HEK293 (cell line): ENCODE measurements around the gene GBP3.
"Not testable (repeated sequence)": the region's sequence is repeated elsewhere in the genome, so short reads cannot be mapped to it uniquely, and the experiment has no call there.

Experiments
- ZNF146 ChIP-seq: fragments of 450-650 bp; formaldehyde crosslinking; IDR thresholded peaks from 2 replicates; pipeline ENCODE4 v1.5.1; 2016; ENCODE audit warnings: missing biosample characterization, missing genetic modification characterization
- ZNF510 ChIP-seq: fragments of 450-650 bp; formaldehyde crosslinking; IDR thresholded peaks from 2 replicates; pipeline ENCODE4 v1.5.1; 2018; ENCODE audit warnings: mild to moderate bottlenecking, missing genetic modification characterization, missing biosample characterization; ENCODE audit not compliant: insufficient replicate concordance
- ZNF791 ChIP-seq: fragments of 450-650 bp; formaldehyde crosslinking; IDR thresholded peaks from 2 replicates; pipeline ENCODE4 v1.5.1; 2016; ENCODE audit warnings: missing biosample characterization, missing genetic modification characterization
- TF ChIP-seq, protein P1 (sequence below): fragments of 450-650 bp; formaldehyde crosslinking; IDR thresholded peaks from 2 replicates; pipeline ENCODE4 v1.5.1; 2016; ENCODE audit warnings: missing biosample characterization, missing genetic modification characterization, low read depth
- TF ChIP-seq, protein P2 (sequence below): fragments of 450-650 bp; formaldehyde crosslinking; IDR thresholded peaks from 2 replicates; pipeline ENCODE4 v1.5.1; 2016; ENCODE audit warnings: missing biosample characterization, missing genetic modification characterization

DNA sequence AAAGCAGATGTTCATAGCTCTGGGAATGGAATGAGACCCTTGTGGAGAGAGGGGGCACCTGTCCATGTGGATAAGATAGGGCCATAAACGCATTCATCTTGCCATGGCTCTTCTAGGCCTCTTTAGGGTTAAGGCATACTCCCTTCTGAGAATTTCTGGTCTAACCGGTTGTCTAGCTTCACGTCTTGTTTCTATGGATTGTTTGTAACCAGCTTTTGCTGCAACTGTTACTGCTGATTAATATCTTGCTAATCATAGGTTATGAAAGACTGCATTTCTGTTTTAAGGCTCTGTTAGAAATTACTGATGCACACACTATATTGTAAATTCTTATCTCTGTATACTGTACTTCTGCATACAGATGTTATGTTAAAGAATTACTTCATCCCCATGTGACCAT lies 4.3 kb downstream of the GBP3 start:
- TF ChIP-seq ZNF510, ZNF146, ZNF791 (tag by site-specific recombination): not testable (repeated sequence)
- TF ChIP-seq, protein P1, sequence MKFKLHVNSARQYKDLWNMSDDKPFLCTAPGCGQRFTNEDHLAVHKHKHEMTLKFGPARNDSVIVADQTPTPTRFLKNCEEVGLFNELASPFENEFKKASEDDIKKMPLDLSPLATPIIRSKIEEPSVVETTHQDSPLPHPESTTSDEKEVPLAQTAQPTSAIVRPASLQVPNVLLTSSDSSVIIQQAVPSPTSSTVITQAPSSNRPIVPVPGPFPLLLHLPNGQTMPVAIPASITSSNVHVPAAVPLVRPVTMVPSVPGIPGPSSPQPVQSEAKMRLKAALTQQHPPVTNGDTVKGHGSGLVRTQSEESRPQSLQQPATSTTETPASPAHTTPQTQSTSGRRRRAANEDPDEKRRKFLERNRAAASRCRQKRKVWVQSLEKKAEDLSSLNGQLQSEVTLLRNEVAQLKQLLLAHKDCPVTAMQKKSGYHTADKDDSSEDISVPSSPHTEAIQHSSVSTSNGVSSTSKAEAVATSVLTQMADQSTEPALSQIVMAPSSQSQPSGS = not testable (repeated sequence)
- TF ChIP-seq, protein P2, sequence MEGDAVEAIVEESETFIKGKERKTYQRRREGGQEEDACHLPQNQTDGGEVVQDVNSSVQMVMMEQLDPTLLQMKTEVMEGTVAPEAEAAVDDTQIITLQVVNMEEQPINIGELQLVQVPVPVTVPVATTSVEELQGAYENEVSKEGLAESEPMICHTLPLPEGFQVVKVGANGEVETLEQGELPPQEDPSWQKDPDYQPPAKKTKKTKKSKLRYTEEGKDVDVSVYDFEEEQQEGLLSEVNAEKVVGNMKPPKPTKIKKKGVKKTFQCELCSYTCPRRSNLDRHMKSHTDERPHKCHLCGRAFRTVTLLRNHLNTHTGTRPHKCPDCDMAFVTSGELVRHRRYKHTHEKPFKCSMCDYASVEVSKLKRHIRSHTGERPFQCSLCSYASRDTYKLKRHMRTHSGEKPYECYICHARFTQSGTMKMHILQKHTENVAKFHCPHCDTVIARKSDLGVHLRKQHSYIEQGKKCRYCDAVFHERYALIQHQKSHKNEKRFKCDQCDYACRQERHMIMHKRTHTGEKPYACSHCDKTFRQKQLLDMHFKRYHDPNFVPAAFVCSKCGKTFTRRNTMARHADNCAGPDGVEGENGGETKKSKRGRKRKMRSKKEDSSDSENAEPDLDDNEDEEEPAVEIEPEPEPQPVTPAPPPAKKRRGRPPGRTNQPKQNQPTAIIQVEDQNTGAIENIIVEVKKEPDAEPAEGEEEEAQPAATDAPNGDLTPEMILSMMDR (tag by site-specific recombination) = not testable (repeated sequence)
